GM12872 (cell line): ENCODE measurements around the gene CCDC85B.

Experiments
- TF ChIP-seq, protein P1 (sequence below): IDR thresholded peaks from 3 replicates; pipeline ENCODE4 v1.5.1; 2011; ENCODE audit warnings: low read depth, mild to moderate bottlenecking, low read length, moderate library complexity; ENCODE audit not compliant: insufficient read depth

CCDC85B gene

DNA sequence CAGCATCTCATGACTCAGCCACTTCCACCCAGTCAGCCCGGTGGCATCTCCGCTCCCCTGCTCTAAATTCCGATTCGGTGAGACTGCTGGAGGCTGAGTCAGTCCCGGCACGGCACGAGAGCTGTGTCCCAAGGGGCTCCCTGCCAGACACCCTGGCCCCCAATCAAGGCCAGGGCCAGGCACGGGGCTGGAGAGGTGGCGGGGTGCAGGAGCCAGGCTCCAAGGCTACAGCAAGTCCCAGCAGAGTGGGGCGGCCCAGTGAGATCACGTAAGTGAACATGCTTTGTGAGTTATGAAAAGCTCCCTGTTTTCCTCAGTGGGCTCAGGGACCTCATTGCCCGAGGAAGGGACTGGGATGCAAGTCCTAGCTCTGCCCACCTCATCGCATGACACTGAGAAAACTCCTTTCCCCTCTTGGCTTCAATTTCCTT lies 25.4 kb downstream of the CCDC85B start:
- TF ChIP-seq, protein P1, sequence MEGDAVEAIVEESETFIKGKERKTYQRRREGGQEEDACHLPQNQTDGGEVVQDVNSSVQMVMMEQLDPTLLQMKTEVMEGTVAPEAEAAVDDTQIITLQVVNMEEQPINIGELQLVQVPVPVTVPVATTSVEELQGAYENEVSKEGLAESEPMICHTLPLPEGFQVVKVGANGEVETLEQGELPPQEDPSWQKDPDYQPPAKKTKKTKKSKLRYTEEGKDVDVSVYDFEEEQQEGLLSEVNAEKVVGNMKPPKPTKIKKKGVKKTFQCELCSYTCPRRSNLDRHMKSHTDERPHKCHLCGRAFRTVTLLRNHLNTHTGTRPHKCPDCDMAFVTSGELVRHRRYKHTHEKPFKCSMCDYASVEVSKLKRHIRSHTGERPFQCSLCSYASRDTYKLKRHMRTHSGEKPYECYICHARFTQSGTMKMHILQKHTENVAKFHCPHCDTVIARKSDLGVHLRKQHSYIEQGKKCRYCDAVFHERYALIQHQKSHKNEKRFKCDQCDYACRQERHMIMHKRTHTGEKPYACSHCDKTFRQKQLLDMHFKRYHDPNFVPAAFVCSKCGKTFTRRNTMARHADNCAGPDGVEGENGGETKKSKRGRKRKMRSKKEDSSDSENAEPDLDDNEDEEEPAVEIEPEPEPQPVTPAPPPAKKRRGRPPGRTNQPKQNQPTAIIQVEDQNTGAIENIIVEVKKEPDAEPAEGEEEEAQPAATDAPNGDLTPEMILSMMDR = no peak

DNA sequence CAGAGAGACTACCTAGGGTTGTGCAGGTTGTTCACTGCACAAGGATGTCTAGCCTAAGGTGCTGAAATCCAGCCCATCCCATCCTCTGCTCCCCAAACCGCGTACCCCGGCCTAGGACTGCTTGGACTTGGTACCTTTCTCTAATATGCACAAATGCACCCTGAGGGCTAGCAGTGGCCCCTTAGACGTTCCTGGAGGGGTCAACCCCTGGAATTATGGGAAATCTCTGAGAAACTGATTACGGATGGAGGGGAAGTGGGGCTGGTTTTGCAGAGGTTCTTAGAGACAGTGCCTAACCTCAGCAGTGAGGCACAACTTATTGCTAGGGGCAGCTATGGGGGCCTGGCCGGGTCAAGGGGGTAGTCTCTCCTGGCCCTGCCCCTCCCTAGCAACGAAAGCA lies 25.9 kb downstream of the CCDC85B start:
- TF ChIP-seq, protein P1 = no peak

DNA sequence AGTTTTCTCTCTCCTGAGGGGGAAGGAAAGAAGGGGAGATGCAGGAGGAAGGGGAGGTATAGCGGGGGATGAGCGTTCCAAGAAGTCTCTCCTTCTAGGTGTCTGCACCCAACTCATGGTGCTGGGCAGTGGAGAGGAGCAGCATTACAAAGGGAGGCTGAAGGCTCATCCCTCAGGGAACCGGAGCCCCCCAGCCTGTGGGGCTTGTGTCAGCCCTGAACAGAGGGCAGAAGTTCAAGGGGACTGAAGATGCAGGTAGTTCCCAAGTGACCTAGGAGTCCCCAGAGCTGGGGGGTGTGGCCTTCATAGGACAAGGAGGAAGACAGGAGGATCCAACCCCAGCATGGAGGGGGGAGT lies 26.6 kb downstream of the CCDC85B start:
- TF ChIP-seq, protein P1 = no peak

GRCh38 chr11:65917434-65918210 lies 27.1 kb downstream of the CCDC85B start:
- TF ChIP-seq, protein P1 = no peak

GRCh38 chr11:65918211-65919140 lies 28.0 kb downstream of the CCDC85B start, which contains the start of gene C11orf68:
Gene C11orf68 (minus strand): TSS chr11:65919062. CDS start chr11:65919031, 31 bp downstream.
- TF ChIP-seq, protein P1 = no peak

- TF ChIP-seq, protein P1 = no peak
Observed at GRCh38 chr11:65919141-65919572, 28.7 kb downstream of the CCDC85B start, which contains the start of gene DRAP1. Gene DRAP1 (plus strand): TSS chr11:65919426. CDS start chr11:65919502, 76 bp downstream.
